Fibroblast of lung (primary cell): ENCODE data around the gene CFAP410.

Experiments used
- EZH2 ChIP-seq: IDR thresholded peaks from 2 replicates; pipeline ENCODE4 v1.5.1; 2012; ENCODE audit warnings: low read length, control low read depth, mild to moderate bottlenecking; ENCODE audit errors: missing control alignments
- TF ChIP-seq, protein P1 (sequence below), 2 donors: IDR thresholded peaks in 1 of 2; conservative IDR thresholded peaks in 1 of 2; 1 replicate in 1 of 2; 2 replicates in 1 of 2; pipeline ENCODE4 v1.5.1; 2011 to 2012; ENCODE audit warnings: low read length in 2 of 2, control low read depth in 1 of 2, inconsistent platforms in 1 of 2, low read depth in 1 of 2, mild to moderate bottlenecking in 1 of 2

- TF ChIP-seq, protein P1, sequence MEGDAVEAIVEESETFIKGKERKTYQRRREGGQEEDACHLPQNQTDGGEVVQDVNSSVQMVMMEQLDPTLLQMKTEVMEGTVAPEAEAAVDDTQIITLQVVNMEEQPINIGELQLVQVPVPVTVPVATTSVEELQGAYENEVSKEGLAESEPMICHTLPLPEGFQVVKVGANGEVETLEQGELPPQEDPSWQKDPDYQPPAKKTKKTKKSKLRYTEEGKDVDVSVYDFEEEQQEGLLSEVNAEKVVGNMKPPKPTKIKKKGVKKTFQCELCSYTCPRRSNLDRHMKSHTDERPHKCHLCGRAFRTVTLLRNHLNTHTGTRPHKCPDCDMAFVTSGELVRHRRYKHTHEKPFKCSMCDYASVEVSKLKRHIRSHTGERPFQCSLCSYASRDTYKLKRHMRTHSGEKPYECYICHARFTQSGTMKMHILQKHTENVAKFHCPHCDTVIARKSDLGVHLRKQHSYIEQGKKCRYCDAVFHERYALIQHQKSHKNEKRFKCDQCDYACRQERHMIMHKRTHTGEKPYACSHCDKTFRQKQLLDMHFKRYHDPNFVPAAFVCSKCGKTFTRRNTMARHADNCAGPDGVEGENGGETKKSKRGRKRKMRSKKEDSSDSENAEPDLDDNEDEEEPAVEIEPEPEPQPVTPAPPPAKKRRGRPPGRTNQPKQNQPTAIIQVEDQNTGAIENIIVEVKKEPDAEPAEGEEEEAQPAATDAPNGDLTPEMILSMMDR (conservative IDR thresholded peaks at IDR 0.05 in 1 of 2, IDR thresholded peaks at IDR 0.05 in 1 of 2; ENCODE audit: low read depth in 1 of 2, low read length in 2 of 2), result no peak
- no peak for TF ChIP-seq EZH2
These were observed 31.0 kb upstream of the CFAP410 start for GRCh38 chr21:44370027-44370735.
